G401.6 (cell line): Measurements from ENCODE around the gene SDR42E1.
"Not testable (repeated sequence)": the region's sequence is repeated elsewhere in the genome, so short reads cannot be mapped to it uniquely, and the experiment has no call there.

Experiments used
- FAIRE-seq: peaks from 2 replicates; lab custom pipeline; 2012; peaks lifted over from hg19 to GRCh38; lab: Jason Lieb, UNC

Gene SDR42E1

DNA sequence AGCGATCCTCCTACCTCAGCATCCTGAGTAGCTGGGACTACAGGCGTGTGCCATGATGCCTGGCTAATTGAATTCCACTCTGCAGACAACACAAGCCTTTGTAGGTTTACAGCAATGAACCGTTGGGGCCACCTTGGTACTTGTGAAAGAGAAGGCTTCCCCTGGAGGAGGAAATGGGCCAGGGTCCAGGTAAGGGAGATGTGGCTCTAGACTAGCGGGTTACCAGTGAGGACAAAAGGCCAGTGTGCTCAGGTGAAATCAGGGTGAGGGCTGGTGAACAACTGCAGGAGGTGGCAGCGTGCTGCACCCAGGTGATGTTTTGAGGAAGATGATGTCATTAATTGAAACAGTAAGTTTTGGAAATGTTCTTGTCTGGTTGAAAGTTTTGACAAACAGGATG lies 6.7 kb downstream of the SDR42E1 start:
- FAIRE-seq = no peak

DNA sequence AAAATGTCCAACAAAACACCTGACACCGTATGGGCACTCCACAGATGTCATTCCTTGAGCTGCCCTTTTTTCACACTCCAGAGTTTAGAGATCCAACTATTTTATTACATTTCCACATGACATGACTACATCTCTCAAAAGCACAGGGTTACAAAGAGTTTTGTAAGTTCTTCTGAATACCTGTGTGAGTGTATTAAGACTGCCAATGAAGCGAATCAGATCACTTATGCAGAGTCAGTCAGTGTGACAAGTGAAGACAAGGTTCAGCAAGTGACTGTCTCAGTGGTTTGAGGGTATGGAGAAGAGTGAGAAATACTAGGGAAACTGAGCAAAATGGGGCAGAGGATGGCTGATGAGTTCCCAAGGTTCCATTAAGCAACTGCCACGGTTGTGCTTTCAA lies 8.4 kb downstream of the SDR42E1 start:
- no peak for FAIRE-seq

DNA sequence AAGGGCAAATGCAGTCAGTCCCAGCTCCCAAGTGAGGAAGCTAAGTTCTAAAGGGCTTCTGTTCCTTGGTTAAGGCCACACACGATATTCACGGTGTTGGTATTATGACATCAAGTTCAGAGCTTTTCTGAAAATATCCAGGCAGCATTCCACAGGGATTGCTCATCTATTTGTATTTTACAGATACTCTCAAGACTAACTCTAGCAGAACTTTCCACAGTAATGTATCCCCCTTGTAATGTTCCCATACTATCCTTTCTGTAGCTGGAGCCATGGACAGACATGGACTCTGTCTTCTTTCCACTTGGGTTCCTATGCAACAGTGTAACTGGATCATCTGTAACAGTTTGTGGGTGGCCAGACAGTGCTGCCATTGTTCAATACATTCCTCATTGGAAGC lies 13.5 kb downstream of the SDR42E1 start:
- no peak for FAIRE-seq

DNA sequence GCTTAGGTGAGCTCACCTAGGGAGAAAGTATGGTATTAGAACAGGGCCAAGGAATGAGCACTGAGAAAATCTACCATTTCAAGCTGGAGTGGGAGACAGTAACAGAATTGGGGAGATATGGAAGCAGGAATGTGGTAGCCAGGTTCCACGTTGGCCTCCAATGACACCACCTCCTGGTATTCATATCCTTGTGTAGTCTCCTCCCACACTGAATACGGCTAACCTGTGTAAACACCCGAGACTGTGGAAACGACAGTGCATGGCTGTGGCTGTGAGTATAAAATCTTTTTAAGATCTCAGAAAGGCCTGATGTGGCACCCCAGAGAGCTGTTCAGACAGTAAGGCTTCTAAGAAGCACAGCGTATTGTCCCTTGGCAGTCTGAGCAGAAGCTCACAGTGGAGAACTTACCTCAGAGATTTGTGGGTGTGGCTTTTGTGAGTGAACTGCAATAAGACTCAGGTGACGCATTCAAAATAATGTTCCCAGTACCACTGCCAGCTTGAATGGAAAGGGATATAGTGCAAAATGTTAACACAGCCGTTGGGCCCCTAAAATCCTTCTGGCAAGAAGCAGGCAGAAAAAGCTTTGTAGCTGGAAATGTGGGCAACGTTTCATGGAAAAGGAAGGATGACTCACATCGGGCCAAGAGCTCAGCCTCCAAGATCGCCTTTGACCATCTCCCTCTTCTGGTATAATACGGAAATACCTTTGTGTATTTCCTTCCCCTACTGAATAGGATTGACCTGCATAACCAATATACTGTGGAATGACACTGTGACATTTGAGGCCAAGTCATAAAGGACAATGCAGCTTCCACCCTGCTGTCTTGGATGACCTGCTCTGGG lies 14.4 kb downstream of the SDR42E1 start:
- FAIRE-seq = no peak

DNA sequence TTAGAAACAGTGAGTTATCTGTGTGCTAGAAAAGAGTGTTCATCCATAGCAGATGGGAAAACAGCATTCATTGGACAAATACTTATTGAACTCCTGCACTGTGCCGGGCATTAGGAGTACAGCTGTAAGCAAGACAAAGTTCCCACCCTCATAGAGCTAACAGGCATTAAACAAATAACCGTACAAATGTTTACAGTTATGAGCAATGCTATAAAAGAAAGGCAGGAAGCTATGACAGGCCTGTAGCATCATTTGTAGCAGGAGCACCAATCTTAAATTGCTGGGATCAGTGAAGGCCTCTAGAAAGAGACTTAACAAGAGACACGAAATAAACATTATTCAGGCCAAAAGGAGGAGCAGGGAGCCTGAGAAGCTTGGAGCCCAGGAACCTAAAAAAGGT lies 15.6 kb downstream of the SDR42E1 start:
- no peak for FAIRE-seq

DNA sequence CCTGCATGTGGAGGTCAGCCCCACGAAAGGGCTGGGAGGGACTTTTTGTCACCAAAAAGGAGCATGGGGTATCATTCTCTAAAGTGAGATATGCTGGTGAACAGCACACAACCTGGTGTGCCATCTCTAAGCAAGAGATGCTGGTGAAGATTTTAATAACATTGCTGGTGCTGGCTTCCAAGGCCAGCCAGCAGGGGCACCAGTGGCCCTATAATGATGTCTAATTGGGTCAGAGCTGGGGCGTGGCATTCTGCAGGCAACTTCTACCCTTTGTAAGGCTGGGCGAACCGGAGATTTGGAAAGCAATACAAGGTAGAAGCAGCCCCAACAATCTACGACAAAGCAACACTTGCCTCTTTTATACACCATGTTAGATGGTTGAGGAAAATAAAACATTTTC lies 16.8 kb downstream of the SDR42E1 start:
- no peak for FAIRE-seq

DNA sequence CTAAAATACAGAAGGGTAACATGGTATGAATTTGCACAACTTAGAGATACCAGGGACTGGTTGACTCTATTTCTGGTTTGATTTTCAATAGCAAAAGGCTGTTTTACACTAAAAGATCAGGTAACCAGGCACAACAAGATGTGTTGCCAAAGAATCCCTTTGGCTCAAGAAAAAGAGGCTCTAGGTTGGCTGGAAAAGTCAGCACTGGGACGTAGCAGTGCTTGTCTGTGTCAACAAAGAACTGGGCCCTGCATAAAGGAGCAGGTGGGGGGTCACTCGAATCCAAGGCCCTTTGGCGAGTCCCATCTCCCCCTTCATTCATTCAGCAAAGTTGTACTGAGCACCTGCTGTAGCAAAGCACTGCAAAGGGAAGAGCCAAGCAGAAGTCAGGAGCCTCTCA lies 18.4 kb downstream of the SDR42E1 start:
- FAIRE-seq = no peak

DNA sequence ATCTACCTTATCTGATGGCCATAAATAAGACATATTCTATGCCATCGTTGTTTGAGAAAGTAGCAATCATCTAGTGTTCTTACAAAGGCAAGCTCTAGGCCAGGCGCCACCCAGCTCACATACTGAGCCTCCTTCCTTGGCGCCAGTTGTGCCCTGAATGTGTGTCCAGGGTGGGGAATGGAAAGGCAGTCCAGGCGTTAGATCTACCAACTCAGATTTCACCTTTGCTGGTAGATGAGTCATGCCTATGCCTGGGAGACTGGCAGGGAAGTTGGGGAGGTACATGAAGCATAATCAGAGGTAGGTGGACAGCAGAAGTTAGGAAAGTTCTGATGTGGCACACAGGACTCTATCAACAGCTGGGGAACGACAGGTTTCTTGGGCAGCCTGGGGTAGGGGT lies 23.6 kb downstream of the SDR42E1 start:
- no peak for FAIRE-seq

DNA sequence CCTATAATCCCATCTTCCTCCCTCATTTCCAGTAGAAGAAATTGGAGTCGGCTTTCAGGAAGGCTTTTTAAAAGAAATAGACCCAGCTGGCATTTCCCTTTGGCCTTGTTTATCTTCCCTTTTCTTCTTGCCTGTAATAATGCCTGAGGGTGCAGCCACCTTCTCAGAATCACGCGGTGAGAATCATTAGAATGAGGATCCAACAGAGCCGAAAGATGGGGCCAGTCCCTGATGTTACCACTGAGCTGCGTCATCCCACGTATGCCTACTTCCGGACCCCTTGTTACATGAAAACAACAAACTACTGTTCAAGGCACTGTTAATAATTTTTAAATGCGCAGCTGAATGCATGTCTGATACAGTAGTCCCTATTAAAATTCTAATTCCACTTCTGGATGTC lies 24.1 kb downstream of the SDR42E1 start:
- no peak for FAIRE-seq

DNA sequence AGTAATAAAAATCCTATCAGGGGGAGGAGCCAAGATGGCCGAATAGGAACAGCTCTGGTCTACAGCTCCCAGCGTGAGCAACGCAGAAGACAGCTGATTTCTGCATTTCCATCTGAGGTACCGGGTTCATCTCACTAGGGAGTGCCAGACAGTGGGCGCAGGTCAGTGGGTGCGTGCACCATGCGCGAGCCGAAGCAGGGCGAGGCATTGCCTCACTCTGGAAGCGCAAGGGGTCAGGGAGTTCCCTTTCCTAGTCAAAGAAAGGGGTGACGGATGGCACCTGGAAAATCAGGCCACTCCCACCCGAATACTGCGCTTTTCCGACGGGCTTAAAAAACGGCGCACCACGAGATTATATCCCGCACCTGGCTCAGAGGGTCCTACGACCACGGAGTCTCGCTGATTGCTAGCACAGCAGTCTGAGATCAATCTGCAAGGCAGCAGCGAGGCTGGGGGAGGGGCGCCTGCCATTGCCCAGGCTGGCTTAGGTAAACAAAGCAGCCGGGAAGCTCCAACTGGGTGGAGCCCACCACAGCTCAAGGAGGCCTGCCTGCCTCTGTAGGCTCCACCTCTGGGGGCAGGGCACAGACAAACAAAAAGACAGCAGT lies 33.8 kb downstream of the SDR42E1 start:
- not testable (repeated sequence) for FAIRE-seq

DNA sequence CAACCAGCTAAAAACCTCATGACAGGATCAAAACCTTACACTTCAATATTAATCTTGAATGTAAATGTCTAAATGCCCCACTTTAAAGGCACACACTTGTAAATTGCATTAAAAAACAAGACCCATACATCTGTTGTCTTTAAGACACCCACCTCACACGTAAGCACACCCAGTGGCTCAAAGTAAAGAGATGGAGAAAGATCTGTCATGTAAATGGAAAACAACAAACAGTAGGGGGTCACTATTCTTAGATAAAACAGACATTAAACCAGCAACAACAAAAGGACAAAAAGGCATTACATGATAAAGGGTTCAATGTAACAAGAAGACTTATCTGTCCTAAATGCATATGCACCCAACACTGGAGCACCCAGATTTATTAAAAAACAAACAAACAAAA lies 35.6 kb downstream of the SDR42E1 start:
- FAIRE-seq = no peak

DNA sequence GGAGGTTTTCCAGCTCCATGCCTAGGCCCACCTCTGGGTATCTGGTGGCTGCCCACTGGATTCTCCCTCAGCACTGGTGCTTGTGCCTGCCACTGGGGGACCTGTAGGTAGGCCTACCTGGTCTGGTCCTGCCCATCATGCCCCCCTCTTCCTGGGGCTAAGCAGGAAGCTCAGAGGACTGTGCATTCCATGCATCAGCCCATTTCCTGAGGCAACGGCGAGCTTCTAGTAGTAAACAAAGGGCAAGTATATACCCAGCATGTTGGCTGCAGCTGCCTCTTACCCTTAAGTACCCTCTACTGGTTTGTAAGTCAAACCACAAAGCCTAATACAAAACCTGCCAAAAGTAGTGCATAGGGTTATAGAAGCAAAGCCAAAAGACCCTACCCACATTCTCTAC lies 37.5 kb downstream of the SDR42E1 start:
- FAIRE-seq = no peak

DNA sequence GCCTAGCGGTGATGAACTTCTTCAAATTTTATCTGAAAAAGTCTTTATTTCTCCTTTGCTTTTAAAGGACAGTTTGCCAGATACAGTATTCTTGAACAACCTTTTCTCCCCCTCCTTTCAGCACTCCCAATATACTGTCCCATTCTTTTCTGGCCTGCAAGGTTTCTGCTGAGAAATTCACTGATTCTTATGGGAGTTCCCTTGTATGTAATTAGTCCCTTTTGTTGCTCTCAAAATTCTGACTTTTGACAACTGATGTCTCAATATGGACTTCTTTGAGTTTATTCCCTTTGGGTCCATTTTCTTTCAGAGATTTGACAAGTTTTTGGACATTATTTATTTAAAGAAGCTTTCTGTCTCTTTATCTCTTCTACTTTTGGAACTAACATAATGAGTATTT lies 39.4 kb downstream of the SDR42E1 start:
- FAIRE-seq = no peak

DNA sequence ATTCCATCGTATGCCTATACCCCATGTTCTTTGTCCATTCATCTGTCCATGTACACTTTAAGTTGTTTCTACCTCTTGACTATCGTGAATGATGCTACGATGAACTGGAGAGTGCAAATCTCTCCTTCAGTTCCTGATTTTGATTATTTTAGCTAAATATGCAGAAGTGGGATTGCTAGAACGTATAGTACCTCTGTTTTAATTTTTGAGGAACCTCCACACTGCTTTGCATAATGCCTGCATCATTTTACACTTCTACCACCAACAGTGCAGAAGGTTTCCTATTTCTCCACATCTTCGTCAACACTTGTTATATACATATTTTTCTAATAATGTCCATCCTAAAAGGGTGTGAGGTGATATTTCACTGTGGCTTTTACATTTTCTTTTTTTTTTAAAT lies 43.9 kb downstream of the SDR42E1 start:
- FAIRE-seq = no peak

DNA sequence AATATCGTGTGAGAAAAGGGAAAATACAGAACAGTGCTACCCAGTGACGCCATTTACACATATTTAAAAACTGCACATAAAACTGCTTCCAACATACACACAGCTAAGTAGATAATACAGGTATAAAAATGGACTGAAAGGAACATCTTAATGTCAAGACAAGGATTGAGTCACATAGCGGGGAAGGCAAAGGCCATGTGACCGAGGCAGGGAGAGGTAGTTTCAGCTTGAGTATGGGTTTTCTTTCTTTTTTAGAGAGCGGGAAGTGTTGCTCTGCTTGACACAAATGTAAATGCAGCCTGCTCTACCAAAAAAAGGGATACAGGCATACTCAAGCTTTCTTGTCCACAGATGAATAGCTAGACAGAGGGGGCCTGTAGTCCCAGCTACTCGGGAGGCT lies 46.5 kb downstream of the SDR42E1 start:
- no peak for FAIRE-seq

DNA sequence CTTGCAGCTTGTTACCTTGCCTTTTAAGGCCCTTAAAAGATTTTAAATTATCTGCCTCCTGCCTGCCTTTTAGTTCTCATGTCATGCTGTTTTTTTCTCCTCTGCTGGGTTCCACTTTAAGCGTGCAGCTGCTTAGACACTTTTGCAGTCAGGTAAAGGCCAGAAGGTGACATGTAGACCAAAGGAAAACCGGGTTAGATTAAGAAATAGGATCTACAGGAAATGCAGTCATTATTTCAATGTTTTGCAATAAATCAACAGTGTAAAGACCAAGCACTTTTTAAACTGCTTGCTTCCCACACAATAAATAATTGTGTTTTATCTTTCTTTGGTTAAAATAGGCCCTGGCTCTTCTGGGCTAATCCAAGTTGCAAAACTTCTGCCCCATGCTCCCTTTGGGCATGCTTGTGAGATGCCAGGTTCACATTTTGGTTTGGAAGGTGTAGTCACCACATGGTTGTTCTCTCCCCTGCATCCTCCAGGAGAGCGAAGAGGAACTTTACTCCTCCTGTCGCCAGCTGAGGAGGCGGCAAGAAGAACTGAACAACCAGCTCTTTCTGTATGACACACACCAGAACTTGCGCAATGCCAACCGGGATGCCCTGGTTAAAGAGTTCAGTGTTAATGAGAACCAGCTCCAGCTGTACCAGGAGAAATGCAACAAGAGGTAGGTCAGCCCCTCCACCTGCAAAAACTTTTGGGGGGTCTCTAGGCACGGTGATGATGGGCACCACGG lies 54.9 kb downstream of the SDR42E1 start:
- FAIRE-seq = no peak

DNA sequence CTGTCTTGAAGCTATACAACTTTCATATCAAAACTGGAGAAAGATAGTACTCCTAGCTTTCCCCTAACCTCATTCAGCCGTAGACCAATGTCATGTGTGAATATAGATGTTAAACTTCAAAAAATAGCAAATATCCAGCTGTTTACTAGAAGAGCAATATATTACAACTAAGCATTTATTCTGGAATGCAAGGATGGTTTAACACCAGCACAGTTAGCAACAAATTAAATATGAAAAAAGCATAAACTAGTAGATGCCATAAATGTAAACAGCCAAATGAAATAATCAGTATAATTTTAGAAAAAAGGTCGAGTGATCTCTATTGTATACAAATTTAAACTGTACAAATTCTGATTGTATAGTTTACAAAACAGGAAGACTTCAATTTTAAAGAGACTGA lies 59.7 kb downstream of the SDR42E1 start:
- FAIRE-seq = no peak

DNA sequence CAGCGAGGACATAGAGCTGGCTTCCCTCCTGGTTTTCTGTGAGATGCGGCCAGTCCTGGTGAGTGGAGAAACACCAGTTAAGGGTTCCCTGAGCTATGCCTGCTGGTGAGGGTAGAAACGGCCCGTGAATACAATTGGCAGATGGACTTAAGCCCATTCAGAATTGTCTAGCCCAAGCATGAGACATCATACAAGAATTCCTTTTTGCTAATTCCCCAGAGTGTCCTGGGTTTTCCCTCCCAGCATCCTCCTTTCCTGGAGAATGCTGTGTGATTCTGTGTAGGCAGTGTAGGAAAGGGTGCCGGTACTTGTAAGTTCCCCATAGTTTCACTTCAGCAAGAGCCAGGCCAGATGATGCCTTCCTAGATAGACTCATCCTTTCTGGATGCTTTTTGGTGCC lies 65.1 kb downstream of the SDR42E1 start:
- no peak for FAIRE-seq

DNA sequence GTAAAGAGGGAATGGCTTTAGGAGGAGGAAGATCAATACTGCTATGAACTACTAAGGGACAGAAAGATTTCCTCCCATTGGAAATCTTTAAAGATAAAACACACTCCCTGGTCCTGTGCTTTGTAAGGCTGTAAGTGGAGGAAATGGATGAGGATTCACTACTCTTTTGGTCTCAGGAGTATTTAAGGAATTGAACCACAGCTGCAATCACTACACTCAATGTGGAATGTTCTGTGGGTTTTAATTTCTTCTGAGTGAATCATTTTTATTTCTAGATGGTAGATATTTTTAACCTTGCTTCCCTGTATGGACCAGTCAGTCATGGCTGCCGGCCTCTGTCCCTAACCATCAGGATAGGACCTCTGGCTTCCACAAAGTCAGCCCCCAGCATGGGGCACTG lies 65.6 kb downstream of the SDR42E1 start:
- FAIRE-seq = no peak

DNA sequence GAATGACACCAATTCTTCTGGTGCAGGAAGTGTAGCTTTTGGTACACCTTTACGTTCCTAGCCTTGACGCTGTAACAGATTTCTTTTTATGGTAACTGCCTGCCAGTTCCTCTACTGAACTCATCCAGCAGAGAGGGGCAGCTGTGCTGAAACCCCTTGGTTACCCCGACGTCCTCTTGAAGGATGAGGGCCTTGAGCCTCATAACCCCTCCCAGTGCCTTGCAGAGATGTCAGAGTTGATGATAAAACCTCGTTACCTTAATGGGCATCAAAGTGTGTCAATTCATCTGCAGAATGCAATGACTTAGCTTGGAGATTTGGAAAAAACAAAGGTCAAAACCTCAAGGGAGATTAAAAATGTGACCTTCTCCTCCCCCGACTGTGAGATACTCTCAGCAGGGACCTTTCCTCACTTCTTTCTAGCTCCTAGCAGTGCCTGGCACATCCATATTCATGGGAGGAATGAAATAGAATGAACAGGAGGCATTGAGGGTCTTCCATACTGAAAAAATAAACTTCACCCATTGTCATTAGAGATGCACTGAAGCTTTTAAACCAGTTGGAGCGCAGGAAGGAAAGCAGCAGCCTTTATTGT lies 69.2 kb downstream of the SDR42E1 start:
- FAIRE-seq = no peak

DNA sequence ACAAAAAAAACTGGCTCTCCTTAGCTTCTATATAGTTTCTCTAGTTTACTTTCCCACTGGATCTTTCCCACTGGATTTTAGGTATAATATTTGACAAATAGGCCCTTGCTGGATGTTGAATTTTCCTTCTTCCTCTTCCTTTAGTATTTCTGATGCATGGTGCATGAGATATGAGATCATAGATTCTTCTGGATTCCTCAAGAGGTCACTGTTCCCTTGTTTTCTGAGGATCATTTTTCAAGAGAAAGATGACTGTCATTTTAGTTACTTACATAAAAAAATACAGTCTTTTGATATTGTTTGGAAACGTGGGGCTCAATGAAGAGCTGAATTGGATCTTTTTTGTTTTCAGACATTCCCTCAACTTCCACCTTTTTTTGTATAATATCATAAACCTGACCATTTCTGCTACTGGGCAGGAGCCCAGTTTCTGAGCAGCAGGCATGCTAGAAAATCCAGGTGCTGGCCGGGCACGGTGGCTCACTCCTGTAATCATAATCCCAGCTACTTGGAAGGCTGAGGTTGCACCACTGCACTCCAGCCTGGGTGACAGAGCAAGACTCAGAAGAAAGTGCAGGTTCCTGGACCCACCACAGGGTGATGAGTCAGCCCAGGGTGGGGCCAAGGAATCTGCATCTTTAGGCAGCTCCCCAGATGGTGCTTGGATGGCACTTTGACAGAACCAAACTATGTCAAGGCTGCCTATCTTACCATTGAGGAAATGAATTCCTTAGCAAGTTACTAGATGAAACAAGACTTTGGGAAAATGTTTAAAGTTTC lies 70.3 kb downstream of the SDR42E1 start:
- peak; percentile 63 for FAIRE-seq
